ENCODE measurements around the gene MREG.

DNA sequence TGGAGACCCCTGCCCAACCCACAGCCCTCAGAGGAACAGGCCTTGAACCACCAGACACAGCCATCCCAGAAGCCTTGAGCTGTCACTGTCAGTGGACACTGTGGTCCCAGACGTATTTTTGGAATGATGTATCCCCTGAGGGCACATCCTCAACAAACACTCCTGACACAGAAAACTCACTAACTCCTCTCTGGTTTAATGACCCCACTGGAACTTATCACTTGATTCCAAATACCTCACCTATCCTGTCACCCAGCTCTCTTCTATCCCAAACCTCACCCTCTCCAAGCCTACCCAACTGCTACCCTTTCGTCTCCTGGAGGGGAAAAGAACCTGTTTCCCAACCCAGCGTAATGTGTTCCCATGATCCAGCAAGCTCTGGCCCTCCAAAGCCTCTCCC lies 111.6 kb downstream of the MREG start:
- TF ChIP-seq, protein P1, sequence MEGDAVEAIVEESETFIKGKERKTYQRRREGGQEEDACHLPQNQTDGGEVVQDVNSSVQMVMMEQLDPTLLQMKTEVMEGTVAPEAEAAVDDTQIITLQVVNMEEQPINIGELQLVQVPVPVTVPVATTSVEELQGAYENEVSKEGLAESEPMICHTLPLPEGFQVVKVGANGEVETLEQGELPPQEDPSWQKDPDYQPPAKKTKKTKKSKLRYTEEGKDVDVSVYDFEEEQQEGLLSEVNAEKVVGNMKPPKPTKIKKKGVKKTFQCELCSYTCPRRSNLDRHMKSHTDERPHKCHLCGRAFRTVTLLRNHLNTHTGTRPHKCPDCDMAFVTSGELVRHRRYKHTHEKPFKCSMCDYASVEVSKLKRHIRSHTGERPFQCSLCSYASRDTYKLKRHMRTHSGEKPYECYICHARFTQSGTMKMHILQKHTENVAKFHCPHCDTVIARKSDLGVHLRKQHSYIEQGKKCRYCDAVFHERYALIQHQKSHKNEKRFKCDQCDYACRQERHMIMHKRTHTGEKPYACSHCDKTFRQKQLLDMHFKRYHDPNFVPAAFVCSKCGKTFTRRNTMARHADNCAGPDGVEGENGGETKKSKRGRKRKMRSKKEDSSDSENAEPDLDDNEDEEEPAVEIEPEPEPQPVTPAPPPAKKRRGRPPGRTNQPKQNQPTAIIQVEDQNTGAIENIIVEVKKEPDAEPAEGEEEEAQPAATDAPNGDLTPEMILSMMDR (IDR thresholded peaks at IDR 0.05), result no peak
- TF ChIP-seq EP300 (IDR thresholded peaks at IDR 0.05) (no peak), POLR2A (IDR thresholded peaks at IDR 0.05) (no peak), POLR2AphosphoS5 (IDR thresholded peaks at IDR 0.05) (no peak)
